ENCODE measurements around the gene HOGA1. TPM values are rescaled to one million over a fixed set of nuclear protein-coding genes. Genes with fewer than 3 reads are reported as not detected.

HOGA1 gene
- total and polyA plus RNA-seq, 2 of the 13 experiments (the other 11 are each of a cell fraction or from before 2014, with no cell fraction given), result 7.6 to 19.5 TPM

- TF ChIP-seq ZNF609 (CRISPR knock-in tag; IDR thresholded peaks at IDR 0.05; ENCODE audit: borderline replicate concordance) (no peak), HNRNPK (IDR thresholded peaks at IDR 0.05; ENCODE audit: low read depth, low read length, poor library complexity, severe bottlenecking) (no peak), KIAA2018 (CRISPR knock-in tag; IDR thresholded peaks at IDR 0.05; ENCODE audit: borderline replicate concordance) (no peak), THAP9 (CRISPR knock-in tag; IDR thresholded peaks at IDR 0.05; ENCODE audit: borderline replicate concordance) (no peak)
These were observed 56.1 kb downstream of the HOGA1 start, which contains the start of gene PI4K2A (continued) for GRCh38 chr10:97640174-97640867.

Measured in HepG2 (cell line).